HUES48 (cell line): ENCODE results near the gene MEST.
A peak's percentile ranks its signal among the peaks of the same experiment; 100 is the strongest.
"Not testable (repeated sequence)": the region's sequence is repeated elsewhere in the genome, so short reads cannot be mapped to it uniquely, and the experiment has no call there.

Experiments used
- H3K27ac ChIP-seq: one replicate; pipeline ENCODE4 v1.7.0; 2013; ENCODE audit warnings: low read depth, low read length, inconsistent platforms
- H3K27me3 ChIP-seq: 2 replicates; pipeline ENCODE4 v1.6.1; 2013; ENCODE audit warnings: mild to moderate bottlenecking, low read length; ENCODE audit not compliant: control insufficient read depth, insufficient read depth
- H3K36me3 ChIP-seq: 2 replicates; pipeline ENCODE4 v1.6.1; 2013; ENCODE audit warnings: low read length; ENCODE audit not compliant: control insufficient read depth, insufficient read depth
- H3K4me1 ChIP-seq: 2 replicates; pipeline ENCODE4 v1.6.1; 2013; ENCODE audit warnings: mild to moderate bottlenecking, low read length; ENCODE audit not compliant: control insufficient read depth, insufficient read depth
- H3K4me3 ChIP-seq: 2 replicates; pipeline ENCODE4 v1.5.1; 2013; ENCODE audit warnings: mild to moderate bottlenecking, low read depth, low read length
- H3K9ac ChIP-seq: 2 replicates; pipeline ENCODE4 v1.6.1; 2013; ENCODE audit warnings: mild to moderate bottlenecking, low read depth, low read length, moderate library complexity
- H3K9me3 ChIP-seq: 2 replicates; pipeline ENCODE4 v1.6.1; 2013; ENCODE audit warnings: low read length; ENCODE audit not compliant: control insufficient read depth, insufficient read depth

Gene MEST

GRCh38 chr7:130491841-130492522 is at the start of gene MEST:
MEST (plus strand) TSS chr7:130492085; CDS start chr7:130492314, 229 bp downstream.
- no peak within 1 kb of the TSS for H3K9ac ChIP-seq
- H3K9me3 ChIP-seq: peaks cover 5% of the 10 kb centered on the region
- peaks cover 13% of the 10 kb centered on the region; the same call in 1 of the 2 replicates for H3K4me1 ChIP-seq
- H3K27ac ChIP-seq: no peak within 1 kb of the TSS
- peak within 1 kb of the TSS; percentile 49 for H3K4me3 ChIP-seq
- H3K36me3 ChIP-seq: peaks cover 20% of the 10 kb centered on the region
- peaks cover 25% of the 10 kb centered on the region for H3K27me3 ChIP-seq

GRCh38 chr7:130442601-130443000 is 49.3 kb upstream of the MEST start:
- H3K9ac ChIP-seq: no peak overlapping the region
- H3K4me1 ChIP-seq: peaks cover 9% of the 10 kb centered on the region
- H3K9me3 ChIP-seq: no peaks in the 10 kb centered on the region
- no peaks in the 10 kb centered on the region for H3K27me3 ChIP-seq
- no peak overlapping the region for H3K27ac ChIP-seq
- no peaks in the 10 kb centered on the region for H3K36me3 ChIP-seq
- H3K4me3 ChIP-seq: no peak overlapping the region

GRCh38 chr7:130444234-130444633 is 47.7 kb upstream of the MEST start:
- Histone ChIP-seq H3K27ac (no peak overlapping the region), H3K36me3 (no peaks in the 10 kb centered on the region), H3K4me3 (no peak overlapping the region), H3K4me1 (peaks cover 9% of the 10 kb centered on the region), H3K9me3 (peaks cover 7% of the 10 kb centered on the region; the same call in 1 of the 2 replicates), H3K9ac (no peak overlapping the region), H3K27me3 (no peaks in the 10 kb centered on the region)

GRCh38 chr7:130444751-130445407 is 47.0 kb upstream of the MEST start:
- Histone ChIP-seq H3K4me3 (no peak overlapping the region), H3K9me3 (peaks cover 7% of the 10 kb centered on the region; the same call in 1 of the 2 replicates), H3K27me3 (no peaks in the 10 kb centered on the region), H3K4me1 (peaks cover 9% of the 10 kb centered on the region), H3K36me3 (no peaks in the 10 kb centered on the region), H3K27ac (no peak overlapping the region), H3K9ac (no peak overlapping the region)

GRCh38 chr7:130446259-130446658 is 45.6 kb upstream of the MEST start:
- Histone ChIP-seq H3K4me3 (no peak overlapping the region), H3K9ac (no peak overlapping the region), H3K9me3 (peaks cover 7% of the 10 kb centered on the region; the same call in 1 of the 2 replicates), H3K36me3 (no peaks in the 10 kb centered on the region), H3K27me3 (no peaks in the 10 kb centered on the region), H3K27ac (no peak overlapping the region), H3K4me1 (peaks cover 8% of the 10 kb centered on the region)

GRCh38 chr7:130451344-130451743 is 40.5 kb upstream of the MEST start:
- not testable (repeated sequence) for H3K4me1 ChIP-seq, H3K27ac ChIP-seq, H3K9me3 ChIP-seq, H3K36me3 ChIP-seq, H3K4me3 ChIP-seq, H3K27me3 ChIP-seq, H3K9ac ChIP-seq

- Histone ChIP-seq H3K27ac (no peak overlapping the region), H3K27me3 (no peaks in the 10 kb centered on the region), H3K36me3 (no peaks in the 10 kb centered on the region), H3K9me3 (peaks cover 7% of the 10 kb centered on the region; the same call in 1 of the 2 replicates), H3K4me3 (no peak overlapping the region), H3K9ac (no peak overlapping the region), H3K4me1 (no peaks in the 10 kb centered on the region)
Measured at GRCh38 chr7:130452951-130453350, 38.9 kb upstream of the MEST start.

GRCh38 chr7:130454959-130455358 is 36.9 kb upstream of the MEST start:
- no peaks in the 10 kb centered on the region for H3K4me1 ChIP-seq
- no peak overlapping the region for H3K4me3 ChIP-seq
- no peaks in the 10 kb centered on the region for H3K27me3 ChIP-seq
- no peak overlapping the region for H3K9ac ChIP-seq
- H3K36me3 ChIP-seq: no peaks in the 10 kb centered on the region
- no peak overlapping the region for H3K27ac ChIP-seq
- no peaks in the 10 kb centered on the region for H3K9me3 ChIP-seq

GRCh38 chr7:130458257-130458656 is 33.6 kb upstream of the MEST start:
- H3K4me1 ChIP-seq: no peaks in the 10 kb centered on the region
- H3K9me3 ChIP-seq: no peaks in the 10 kb centered on the region
- H3K4me3 ChIP-seq: no peak overlapping the region
- no peaks in the 10 kb centered on the region for H3K27me3 ChIP-seq
- H3K9ac ChIP-seq: no peak overlapping the region
- no peaks in the 10 kb centered on the region for H3K36me3 ChIP-seq
- no peak overlapping the region for H3K27ac ChIP-seq

- Histone ChIP-seq H3K36me3 (no peaks in the 10 kb centered on the region), H3K27me3 (no peaks in the 10 kb centered on the region), H3K4me3 (no peak overlapping the region), H3K4me1 (no peaks in the 10 kb centered on the region), H3K27ac (no peak overlapping the region), H3K9me3 (no peaks in the 10 kb centered on the region), H3K9ac (no peak overlapping the region)
Measured at GRCh38 chr7:130461272-130461671, 30.6 kb upstream of the MEST start.
